Measurements from ENCODE around the gene SDCBP2. TPM values are rescaled to one million over a fixed set of nuclear protein-coding genes. Genes with fewer than 3 reads are reported as not detected.

The SDCBP2 gene
- total and polyA plus RNA-seq, 2 of the 8 experiments (the other 6 are each of a cell fraction or from before 2014, with no cell fraction given): 4.2 to 6.7 TPM

DNA sequence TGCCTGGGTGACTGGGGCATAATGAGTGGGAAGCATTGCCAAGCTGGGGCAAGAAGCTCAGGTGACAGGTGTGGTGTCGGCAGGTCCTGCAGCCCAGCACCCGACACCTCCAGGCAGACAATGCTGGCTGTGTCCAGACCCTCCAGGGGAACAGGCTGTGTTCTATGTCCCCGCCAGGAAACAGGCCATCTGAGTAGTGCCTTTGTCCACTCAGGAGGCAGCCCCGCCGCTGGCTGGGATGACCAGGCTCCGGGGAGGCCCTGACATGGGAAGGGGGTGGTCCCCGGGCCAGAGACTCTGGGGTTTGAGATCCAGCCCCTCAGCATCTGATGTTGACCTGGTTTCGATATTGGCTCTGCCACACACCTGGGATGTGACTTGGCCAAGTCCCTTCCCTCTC is 34.4 kb downstream of the SDCBP2 start (continued):
- TF ChIP-seq CHD7 (IDR thresholded peaks at IDR 0.05; ENCODE audit: insufficient replicate concordance, low read length) (no peak), GTF2F1 (IDR thresholded peaks at IDR 0.05; ENCODE audit: borderline replicate concordance, low read depth, low read length) (no peak), SIN3A (conservative IDR thresholded peaks at IDR 0.05 in 1 of 2, IDR thresholded peaks at IDR 0.05 in 1 of 2; ENCODE audit: low read depth in 1 of 2, low read length in 2 of 2) (no peak), EGR1 (IDR thresholded peaks at IDR 0.05; ENCODE audit: borderline replicate concordance, low read depth, low read length) (no peak), RBBP5 (IDR thresholded peaks at IDR 0.05; ENCODE audit: borderline replicate concordance, low read depth, low read length) (no peak), SIX5 (IDR thresholded peaks at IDR 0.05; ENCODE audit: low read depth, low read length) (no peak), RXRA (IDR thresholded peaks at IDR 0.05; ENCODE audit: insufficient read depth, low read depth, low read length) (no peak), TBP (IDR thresholded peaks at IDR 0.05; ENCODE audit: low read depth, low read length) (no peak), KDM4A (IDR thresholded peaks at IDR 0.05; ENCODE audit: low read depth, low read length, severe bottlenecking) (no peak), TAF7 (optimal IDR thresholded peaks at IDR 0.05; ENCODE audit: borderline replicate concordance, low read depth, low read length) (no peak), JUN (IDR thresholded peaks at IDR 0.05; ENCODE audit: low read depth, low read length) (no peak), ZNF274 (IDR thresholded peaks at IDR 0.05; ENCODE audit: borderline replicate concordance, extremely low read depth, low read length) (no peak)

Measured in H1 (cell line).